Measurements from ENCODE around the gene AP1G1. TPM values are rescaled to one million over a fixed set of nuclear protein-coding genes. Genes with fewer than 3 reads are reported as not detected.

The AP1G1 gene
- total and polyA plus RNA-seq, 10 of the 15 experiments (the other 5 are each of a cell fraction or from before 2014, with no cell fraction given) = 5.9 to 83.7 (median 47.8) TPM

GRCh38 chr16:71723537-71724319 is 84.9 kb downstream of the AP1G1 start (continued):
- TF ChIP-seq, protein P1, sequence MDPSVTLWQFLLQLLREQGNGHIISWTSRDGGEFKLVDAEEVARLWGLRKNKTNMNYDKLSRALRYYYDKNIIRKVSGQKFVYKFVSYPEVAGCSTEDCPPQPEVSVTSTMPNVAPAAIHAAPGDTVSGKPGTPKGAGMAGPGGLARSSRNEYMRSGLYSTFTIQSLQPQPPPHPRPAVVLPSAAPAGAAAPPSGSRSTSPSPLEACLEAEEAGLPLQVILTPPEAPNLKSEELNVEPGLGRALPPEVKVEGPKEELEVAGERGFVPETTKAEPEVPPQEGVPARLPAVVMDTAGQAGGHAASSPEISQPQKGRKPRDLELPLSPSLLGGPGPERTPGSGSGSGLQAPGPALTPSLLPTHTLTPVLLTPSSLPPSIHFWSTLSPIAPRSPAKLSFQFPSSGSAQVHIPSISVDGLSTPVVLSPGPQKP (IDR thresholded peaks at IDR 0.05; ENCODE audit: low read depth, low read length) = no peak
- TF ChIP-seq GABPA (IDR thresholded peaks at IDR 0.05; ENCODE audit: low read depth) (no peak), EGR1 (IDR thresholded peaks at IDR 0.05; ENCODE audit: borderline replicate concordance in 1 of 2, low read depth in 2 of 2, low read length in 2 of 2) (peak in 1 of 2 experiments; percentile 89; a peak in 2 of 3 replicates), NFIC (IDR thresholded peaks at IDR 0.05; ENCODE audit: low read depth, low read length) (no peak), EZH2 (IDR thresholded peaks at IDR 0.05; ENCODE audit: borderline replicate concordance, control insufficient read depth, low read depth, low read length) (no peak), ZSCAN29 (IDR thresholded peaks at IDR 0.05) (no peak), SMAD5 (IDR thresholded peaks at IDR 0.05; ENCODE audit: low read depth) (no peak), BCLAF1 (IDR thresholded peaks at IDR 0.05) (0 out of 2 replicates have a peak, but pooled peaks have one; percentile 10), ATF3 (IDR thresholded peaks at IDR 0.05; ENCODE audit: borderline replicate concordance, extremely low read depth, low read depth, low read length) (no peak), TBL1XR1 (IDR thresholded peaks at IDR 0.05; ENCODE audit: low read depth, low read length) (no peak)
- TF ChIP-seq, protein P2, sequence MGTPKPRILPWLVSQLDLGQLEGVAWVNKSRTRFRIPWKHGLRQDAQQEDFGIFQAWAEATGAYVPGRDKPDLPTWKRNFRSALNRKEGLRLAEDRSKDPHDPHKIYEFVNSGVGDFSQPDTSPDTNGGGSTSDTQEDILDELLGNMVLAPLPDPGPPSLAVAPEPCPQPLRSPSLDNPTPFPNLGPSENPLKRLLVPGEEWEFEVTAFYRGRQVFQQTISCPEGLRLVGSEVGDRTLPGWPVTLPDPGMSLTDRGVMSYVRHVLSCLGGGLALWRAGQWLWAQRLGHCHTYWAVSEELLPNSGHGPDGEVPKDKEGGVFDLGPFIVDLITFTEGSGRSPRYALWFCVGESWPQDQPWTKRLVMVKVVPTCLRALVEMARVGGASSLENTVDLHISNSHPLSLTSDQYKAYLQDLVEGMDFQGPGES (IDR thresholded peaks at IDR 0.05) = no peak
- TF ChIP-seq, protein P3, sequence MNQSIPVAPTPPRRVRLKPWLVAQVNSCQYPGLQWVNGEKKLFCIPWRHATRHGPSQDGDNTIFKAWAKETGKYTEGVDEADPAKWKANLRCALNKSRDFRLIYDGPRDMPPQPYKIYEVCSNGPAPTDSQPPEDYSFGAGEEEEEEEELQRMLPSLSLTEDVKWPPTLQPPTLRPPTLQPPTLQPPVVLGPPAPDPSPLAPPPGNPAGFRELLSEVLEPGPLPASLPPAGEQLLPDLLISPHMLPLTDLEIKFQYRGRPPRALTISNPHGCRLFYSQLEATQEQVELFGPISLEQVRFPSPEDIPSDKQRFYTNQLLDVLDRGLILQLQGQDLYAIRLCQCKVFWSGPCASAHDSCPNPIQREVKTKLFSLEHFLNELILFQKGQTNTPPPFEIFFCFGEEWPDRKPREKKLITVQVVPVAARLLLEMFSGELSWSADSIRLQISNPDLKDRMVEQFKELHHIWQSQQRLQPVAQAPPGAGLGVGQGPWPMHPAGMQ (IDR thresholded peaks at IDR 0.05; ENCODE audit: borderline replicate concordance) = no peak
- TF ChIP-seq, protein P4, sequence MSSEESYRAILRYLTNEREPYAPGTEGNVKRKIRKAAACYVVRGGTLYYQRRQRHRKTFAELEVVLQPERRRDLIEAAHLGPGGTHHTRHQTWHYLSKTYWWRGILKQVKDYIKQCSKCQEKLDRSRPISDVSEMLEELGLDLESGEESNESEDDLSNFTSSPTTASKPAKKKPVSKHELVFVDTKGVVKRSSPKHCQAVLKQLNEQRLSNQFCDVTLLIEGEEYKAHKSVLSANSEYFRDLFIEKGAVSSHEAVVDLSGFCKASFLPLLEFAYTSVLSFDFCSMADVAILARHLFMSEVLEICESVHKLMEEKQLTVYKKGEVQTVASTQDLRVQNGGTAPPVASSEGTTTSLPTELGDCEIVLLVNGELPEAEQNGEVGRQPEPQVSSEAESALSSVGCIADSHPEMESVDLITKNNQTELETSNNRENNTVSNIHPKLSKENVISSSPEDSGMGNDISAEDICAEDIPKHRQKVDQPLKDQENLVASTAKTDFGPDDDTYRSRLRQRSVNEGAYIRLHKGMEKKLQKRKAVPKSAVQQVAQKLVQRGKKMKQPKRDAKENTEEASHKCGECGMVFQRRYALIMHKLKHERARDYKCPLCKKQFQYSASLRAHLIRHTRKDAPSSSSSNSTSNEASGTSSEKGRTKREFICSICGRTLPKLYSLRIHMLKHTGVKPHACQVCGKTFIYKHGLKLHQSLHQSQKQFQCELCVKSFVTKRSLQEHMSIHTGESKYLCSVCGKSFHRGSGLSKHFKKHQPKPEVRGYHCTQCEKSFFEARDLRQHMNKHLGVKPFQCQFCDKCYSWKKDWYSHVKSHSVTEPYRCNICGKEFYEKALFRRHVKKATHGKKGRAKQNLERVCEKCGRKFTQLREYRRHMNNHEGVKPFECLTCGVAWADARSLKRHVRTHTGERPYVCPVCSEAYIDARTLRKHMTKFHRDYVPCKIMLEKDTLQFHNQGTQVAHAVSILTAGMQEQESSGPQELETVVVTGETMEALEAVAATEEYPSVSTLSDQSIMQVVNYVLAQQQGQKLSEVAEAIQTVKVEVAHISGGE (CRISPR knock-in tag; IDR thresholded peaks at IDR 0.05) = no peak
- TF ChIP-seq, protein P5, sequence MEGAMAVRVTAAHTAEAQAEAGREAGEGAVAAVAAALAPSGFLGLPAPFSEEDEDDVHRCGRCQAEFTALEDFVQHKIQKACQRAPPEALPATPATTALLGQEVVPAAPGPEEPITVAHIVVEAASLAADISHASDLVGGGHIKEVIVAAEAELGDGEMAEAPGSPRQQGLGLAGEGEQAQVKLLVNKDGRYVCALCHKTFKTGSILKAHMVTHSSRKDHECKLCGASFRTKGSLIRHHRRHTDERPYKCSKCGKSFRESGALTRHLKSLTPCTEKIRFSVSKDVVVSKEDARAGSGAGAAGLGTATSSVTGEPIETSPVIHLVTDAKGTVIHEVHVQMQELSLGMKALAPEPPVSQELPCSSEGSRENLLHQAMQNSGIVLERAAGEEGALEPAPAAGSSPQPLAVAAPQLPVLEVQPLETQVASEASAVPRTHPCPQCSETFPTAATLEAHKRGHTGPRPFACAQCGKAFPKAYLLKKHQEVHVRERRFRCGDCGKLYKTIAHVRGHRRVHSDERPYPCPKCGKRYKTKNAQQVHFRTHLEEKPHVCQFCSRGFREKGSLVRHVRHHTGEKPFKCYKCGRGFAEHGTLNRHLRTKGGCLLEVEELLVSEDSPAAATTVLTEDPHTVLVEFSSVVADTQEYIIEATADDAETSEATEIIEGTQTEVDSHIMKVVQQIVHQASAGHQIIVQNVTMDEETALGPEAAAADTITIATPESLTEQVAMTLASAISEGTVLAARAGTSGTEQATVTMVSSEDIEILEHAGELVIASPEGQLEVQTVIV (IDR thresholded peaks at IDR 0.05; ENCODE audit: borderline replicate concordance, partially characterized antibody) = no peak
